CD4-positive, alpha-beta T cell treated with Interferon alpha-2 for 1 hour (primary cell): Measurements from ENCODE around the gene CIC.
A peak's percentile ranks its signal among the peaks of the same experiment; 100 is the strongest.

Experiments used
- DNase-seq, 2 donors: peaks; one replicate each; pipeline ENCODE4 v3.0.0-alpha.2; 2020 to 2022

CIC gene

DNA sequence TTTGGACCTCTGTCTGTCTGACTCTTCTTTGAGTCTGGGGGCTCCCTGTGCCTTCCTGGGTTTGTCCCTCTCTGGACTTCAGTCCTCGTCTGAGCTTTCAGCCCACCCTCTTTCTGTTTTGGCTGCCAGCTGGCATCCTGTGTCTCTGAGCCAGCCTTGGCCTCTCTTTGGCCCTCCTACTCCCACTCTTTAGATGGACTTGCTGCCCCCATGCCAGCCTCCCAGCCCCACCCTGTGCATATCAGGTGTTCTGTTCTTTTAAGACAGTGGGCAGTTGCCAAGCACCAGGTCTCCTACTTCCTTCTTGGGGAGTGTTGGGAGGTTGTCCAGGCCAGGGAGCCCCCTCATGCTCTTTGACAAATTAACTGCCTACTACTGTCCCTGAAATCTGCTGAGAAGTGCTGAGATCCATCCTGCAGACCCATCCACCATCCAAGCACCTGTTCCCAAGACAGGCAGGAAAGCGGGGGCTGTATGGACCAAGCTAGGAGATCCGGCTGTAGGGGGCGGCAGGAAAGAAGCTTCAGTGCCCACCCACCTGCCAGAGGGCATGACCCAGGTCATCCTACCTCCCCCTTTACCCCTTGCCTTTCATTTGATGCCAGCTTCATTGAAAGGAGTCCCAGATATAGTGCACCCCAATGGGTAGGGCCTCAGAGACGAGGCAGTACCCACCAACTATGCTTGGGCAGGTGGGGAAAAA, 9.6 kb downstream of the CIC start:
- no peak for DNase-seq

- no peak for DNase-seq
Observed at GRCh38 chr19:42279155-42279901, 10.3 kb downstream of the CIC start.

GRCh38 chr19:42279902-42280814, 11.1 kb downstream of the CIC start:
- peak; percentile 88 to 91 for DNase-seq

- DNase-seq = peak in 1 of 2 donors; percentile 34
Observed at GRCh38 chr19:42280815-42281145, 11.7 kb downstream of the CIC start.

GRCh38 chr19:42281146-42281826, 12.2 kb downstream of the CIC start:
- DNase-seq = peak in 1 of 2 donors; percentile 46

DNA sequence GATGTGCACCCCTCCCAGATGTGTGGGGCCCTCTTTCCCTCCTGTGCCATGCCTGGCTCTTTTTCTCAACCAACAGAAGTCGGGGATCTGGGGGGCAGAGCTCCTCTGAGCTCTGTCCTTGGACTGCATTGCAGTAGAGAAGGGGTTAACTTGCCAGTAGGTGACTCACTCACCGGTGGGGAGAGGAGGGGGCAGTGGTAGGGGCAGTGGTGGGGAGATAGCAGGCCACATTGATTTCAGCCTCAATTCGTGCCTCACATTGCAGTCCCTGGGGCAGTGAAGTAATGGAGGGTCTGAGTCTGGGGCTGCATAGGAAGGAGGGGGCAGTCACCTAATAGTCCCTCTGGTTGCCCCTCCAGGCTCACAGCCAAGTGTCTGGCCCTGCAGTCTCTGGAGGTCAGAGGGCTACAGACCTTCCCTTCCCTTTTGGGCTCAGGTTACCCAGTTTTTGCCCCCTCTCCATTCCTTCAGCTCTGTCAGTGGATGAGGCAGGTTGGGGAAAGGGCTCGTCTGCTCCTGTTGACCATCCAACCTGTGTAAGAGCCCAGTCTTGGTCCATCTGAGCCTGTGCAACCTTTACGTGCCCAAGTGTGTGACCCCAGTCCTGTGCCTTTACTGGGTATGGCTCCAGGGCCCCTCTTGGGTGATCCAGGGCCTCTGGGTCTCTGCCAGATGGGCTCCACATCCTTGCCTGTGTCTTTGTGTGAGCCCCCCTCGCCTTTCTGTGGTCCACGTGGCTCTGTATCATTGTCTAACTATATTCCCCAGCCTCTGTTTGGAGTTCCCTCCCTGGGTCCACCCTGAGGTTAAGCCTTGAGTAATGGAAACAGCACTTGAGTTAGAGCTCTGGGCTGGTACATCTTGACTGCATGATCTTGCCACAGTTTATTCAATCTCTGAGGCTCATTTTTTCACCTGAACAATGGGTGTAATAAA, 13.0 kb downstream of the CIC start:
- no peak for DNase-seq

- peak in 1 of 2 donors; percentile 46 for DNase-seq
Observed at GRCh38 chr19:42282819-42283187, 13.8 kb downstream of the CIC start.

DNA sequence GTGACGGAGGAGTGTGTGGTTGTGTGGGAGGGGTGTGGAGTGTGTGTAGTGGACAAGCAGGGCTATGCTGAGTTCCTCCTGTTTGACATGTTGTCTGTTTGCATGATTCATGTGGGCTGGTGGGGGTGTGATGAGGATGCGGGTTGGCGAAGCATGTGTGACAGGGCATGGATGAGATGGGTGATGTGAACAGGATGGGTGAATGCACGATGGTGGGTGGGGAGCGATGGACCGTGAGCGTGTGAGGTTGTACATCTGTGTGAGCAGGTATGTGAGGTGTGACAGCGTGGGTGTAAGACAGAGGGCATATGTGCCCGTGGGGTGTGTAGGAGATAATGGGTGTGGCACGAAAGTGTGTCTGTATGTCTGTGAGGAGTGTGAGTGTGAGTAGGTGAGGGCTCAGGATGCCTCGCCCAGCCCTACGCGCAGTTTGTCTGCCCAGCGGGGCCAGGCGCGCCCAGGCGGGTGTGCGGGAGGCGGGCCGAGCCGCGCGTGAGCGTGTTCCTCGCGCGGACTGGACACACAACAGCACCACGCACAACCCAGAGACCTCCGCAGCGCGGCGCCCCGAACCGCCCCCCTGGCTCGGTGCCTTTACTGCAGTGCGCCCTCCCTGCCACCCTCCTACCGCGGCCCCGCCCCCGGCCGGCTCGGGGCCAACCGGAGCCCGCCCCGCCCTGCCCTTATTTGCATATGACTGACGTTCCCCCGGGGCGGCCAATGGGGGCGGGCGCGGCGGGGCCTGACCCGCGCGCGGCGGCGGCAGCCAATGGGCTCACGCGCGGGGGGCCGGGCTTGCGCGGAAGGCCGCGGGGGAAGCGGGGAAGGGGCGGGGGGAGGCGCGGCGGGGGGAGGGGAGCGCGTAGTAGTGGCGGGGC, 14.4 kb downstream of the CIC start:
- DNase-seq = peak; percentile 97 to 98

DNA sequence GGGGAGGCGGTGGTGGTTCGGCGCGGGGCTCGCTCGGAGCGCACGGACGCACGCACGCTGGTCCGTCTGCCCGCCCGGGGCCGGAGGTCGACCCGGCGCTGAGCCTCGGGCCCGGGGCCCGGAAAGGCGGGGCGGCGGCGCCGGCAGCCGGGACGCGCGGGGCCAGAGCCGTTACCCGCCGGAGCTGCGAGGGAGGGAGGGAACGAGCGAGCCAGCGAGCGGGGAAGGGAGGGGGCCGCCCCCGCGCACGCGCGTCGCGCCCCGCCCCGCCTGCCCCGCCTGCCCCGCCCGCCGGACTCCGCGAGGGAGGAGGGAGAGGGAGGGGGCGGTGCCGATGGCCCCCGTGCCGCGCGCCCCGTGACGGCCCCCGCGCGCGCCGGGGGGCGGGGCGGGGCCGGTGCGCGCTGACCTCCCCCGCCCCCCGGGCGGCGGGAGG, 15.0 kb downstream of the CIC start:
- peak; percentile 89 to 94 for DNase-seq

GRCh38 chr19:42284591-42285341, 15.7 kb downstream of the CIC start:
- DNase-seq = no peak

- no peak for DNase-seq
Observed at GRCh38 chr19:42285541-42285941, 16.5 kb downstream of the CIC start.

DNA sequence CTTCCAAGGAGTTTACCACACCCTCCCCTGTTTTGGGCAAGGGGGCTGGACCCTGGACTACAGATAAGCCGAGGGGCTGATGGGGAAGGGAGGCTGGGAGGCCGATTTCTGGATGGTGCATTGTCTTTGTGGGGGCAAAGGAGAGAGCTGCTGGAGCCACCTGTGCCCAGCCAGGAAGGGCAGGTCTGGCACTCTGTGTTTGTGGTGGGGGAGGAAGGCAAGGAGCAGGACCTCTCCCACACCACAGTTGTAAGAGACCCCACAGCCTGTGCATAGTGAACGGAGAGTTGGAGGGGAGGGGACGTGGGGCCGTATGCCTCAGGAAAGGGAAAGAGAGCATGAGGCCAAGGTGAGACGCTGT, 16.9 kb downstream of the CIC start:
- no peak for DNase-seq

- DNase-seq = no peak
Observed at GRCh38 chr19:42286349-42287016, 17.4 kb downstream of the CIC start.

DNA sequence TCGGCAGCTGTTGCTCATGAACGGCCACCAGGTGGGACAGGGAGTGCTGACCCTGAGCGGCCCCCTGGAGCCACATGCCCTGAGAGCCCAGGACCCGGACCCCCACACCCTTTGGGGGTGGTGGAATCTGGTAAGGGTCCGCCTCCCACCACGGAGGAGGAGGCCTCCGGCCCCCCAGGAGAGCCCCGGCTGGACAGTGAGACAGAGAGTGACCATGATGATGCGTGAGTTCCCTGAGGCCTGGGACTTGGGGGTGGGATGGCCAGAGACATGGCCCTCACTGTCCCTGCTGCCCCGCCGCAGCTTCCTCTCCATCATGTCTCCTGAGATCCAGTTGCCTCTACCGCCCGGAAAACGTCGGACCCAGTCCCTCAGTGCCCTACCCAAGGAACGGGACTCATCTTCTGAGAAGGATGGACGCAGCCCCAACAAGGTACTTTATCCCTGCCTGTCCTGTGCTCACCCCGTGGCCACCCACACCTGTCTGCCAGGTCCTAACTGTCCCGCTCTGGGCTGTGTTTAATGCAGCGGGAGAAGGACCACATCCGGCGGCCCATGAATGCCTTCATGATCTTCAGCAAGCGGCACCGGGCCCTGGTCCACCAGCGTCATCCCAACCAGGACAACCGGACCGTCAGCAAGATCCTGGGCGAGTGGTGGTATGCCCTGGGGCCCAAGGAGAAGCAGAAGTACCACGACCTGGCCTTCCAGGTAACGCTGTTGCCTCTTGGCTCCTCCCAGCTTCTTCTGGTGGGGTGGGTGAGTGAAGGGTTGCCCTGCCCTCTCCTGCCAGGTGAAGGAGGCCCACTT, 18.2 kb downstream of the CIC start:
- no peak for DNase-seq

DNA sequence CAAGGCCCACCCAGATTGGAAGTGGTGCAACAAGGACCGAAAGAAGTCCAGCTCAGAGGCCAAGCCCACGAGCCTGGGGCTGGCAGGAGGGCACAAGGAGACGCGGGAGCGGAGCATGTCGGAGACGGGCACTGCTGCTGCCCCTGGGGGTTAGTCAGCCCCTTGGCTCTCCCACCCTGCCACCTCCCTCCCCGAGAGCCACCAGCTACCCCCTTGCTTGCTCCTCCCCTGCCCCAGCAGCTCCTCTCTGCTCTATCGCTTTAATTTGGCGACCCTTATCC, 18.7 kb downstream of the CIC start:
- no peak for DNase-seq

DNA sequence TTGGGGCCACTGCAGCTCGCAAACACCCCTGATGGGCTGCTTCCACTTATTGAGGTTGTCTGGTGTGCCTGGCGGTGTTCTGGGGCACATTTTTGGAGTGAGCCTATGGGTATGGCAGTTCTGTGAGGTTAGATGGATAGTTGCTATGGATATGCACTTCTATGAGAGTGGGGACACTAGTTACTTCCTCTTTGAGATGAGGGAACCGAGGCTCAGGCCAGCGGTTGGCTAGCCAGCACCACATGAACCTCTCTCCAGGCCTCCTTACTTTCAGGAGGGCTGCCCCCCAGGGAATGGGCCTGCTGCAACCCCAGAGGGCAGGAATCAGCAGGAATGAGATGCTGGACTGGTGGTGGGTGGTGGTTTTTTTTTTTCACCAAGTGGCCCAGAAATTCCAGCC, 19.3 kb downstream of the CIC start:
- no peak for DNase-seq

GRCh38 chr19:42288881-42289555, 20.0 kb downstream of the CIC start:
- DNase-seq = no peak

GRCh38 chr19:42289556-42290041, 20.5 kb downstream of the CIC start:
- DNase-seq = no peak
